Astrocyte of the spinal cord (primary cell): ENCODE measurements around the gene LDLRAD3.

ENCODE experiments used
- DNase-seq: peaks from one replicate; pipeline ENCODE4 v3.0.0; 2011; ENCODE audit warnings: low read depth, low spot score
- H3K4me3 ChIP-seq: 2 replicates; pipeline ENCODE4 v1.5.1; 2011; ENCODE audit warnings: low read depth, mild to moderate bottlenecking, low read length, moderate library complexity
- CTCF ChIP-seq: IDR thresholded peaks from 2 replicates; pipeline ENCODE4 v1.5.1; 2012; ENCODE audit warnings: low read depth, mild to moderate bottlenecking, low read length, inconsistent platforms
- in situ Hi-C: cut with HindIII; loops from 2 replicates; pipeline ENCODE4 v1.10.0; 2017; ENCODE audit warnings: low sequenced_read_pairs

LDLRAD3 gene

GRCh38 chr11:35978891-35979290 lies 35.0 kb downstream of the LDLRAD3 start:
- no peak overlapping the region for H3K4me3 ChIP-seq
- no peak for DNase-seq
- TF ChIP-seq CTCF = no peak
- in situ Hi-C loops = no loop called here

- in situ Hi-C loops = no loop called here
- no peak for TF ChIP-seq CTCF
- DNase-seq = peak; percentile 49
- no peak overlapping the region for H3K4me3 ChIP-seq
Observed at GRCh38 chr11:35980686-35981390, 37.0 kb downstream of the LDLRAD3 start.

DNA sequence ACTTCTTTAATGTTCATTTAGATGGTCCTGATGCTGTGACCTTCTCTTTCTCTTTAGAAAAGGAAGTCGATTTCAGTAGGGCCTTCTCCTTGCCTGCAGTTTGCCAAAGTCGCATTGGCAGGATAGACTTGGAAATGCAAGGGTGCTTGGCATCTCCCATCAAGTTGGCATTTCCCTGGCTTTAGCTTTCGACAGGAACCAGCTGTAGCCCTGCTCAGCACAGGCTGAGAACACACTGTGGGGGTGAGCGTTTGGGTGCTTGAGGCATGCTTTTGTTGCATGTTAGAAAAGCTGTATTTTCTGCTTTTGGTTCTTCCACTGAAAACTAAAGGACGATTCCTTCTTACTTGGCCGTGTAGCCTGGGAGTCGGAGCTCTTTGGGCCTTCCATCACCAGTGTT lies 37.7 kb downstream of the LDLRAD3 start:
- in situ Hi-C loops = no loop called here
- H3K4me3 ChIP-seq = no peak overlapping the region
- no peak for DNase-seq
- no peak for TF ChIP-seq CTCF

DNA sequence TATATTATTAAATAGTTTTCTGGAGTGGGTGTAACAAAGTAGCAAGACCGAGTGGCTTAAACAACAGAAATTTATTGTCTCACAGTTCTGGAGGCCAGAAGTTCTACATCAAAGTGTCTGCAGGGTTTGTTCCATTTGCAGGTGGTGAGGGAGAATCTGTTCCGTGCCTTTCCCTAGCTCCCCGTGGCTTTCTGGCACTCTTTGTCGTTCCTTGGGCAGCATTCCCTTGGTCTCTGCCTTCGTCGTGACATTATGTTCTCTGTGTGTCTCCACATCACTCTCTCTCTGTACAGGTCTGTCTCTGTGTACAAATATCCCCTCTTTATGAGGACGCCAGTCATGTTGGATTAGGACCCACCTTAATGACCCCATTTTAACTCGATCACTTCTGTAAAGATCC lies 38.2 kb downstream of the LDLRAD3 start:
- no peak for DNase-seq
- H3K4me3 ChIP-seq = no peak overlapping the region
- in situ Hi-C loops = no loop called here
- no peak for TF ChIP-seq CTCF

GRCh38 chr11:35983981-35984380 lies 40.1 kb downstream of the LDLRAD3 start:
- in situ Hi-C loops = no loop called here
- no peak for DNase-seq
- no peak overlapping the region for H3K4me3 ChIP-seq
- TF ChIP-seq CTCF = no peak

DNA sequence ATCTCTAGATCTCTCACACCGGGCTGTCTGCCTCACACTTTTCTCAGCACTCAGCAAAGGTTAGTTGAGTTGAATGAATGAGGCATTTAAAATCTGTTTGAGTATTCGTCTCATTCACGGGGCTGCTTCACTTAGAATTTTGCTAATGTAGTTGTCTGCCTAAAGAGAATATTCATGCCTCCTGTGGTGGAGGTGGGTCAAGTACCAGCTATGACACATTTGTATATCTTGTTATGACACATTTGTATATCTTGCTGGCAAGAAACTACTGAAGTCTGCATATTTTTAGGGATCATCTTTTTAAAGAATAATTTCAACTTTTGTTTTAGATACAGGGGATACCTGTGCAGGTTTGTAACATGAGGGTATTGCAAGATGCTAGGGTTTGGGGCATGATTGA lies 43.1 kb downstream of the LDLRAD3 start:
- DNase-seq = no peak
- in situ Hi-C loops = no loop called here

More for the DNA sequence above, 43.1 kb downstream of the LDLRAD3 start:
- no peak overlapping the region for H3K4me3 ChIP-seq
- no peak for TF ChIP-seq CTCF
